ENCODE measurements around the gene RNASE13. TPM values are rescaled to one million over a fixed set of nuclear protein-coding genes. Genes with fewer than 3 reads are reported as not detected.
A peak's percentile ranks its signal among the peaks of the same experiment; 100 is the strongest.

Gene RNASE13
- total and polyA plus RNA-seq, 2 of the 4 experiments (the other 2 are of a cell fraction), result not detected

DNA sequence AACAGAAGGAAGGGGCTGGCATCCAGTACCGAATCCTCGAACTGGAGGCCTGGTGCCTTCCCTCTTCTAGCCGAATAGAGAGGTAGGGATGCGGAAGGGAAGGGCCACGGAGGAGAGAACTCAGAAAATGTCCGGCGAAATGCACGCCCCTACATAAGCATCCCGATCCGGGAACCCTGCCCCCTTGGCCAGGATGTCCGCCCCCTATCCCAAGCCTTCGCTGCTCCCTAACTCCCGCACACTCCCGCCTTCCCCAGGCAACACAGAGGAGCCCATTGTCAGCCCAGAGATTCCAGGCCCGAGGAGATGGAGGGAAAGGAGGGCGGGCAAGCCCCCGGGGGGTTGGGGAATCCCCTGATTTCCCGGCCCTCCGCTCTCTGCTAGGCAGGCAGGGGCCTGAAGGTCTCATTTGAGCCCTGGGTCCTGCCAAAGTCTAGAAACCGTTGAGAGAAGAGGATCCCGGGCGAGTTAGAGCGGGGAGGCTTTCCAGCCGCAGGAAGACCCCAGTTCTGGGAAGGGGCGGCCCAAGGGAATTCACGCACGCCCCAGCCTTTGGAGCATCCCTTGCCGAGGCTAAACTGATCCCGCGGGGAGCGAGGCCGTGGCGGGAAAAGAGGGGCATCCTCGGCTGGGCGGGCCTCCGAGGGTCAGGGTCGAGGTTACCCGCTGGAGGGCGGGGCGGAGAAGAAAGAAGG lies 34.9 kb upstream of the RNASE13 start:
- peaks cover 10 to 41% of the 10 kb centered on the region in 2 experiments for H3K79me1 ChIP-seq (ENCODE audit: low read depth in 1 of 2, low read length in 2 of 2)
- peak overlapping the region; percentile 86 for H3K4me2 ChIP-seq (ENCODE audit: low read depth, low read length)
- in situ Hi-C loops (cut with MboI; ENCODE audit: low sequenced_read_pairs), result no loop called here
- H2AFZ ChIP-seq (replicated peaks; ENCODE audit: low read length, poor library complexity), result peak overlapping the region; percentile 99
- peak overlapping the region; percentile 77 for H3K14ac ChIP-seq (replicated peaks; ENCODE audit: low read depth, low read length)
- BruUV-seq (replicated peaks), result no TSS peak
- ChIA-PET POLR2A (ENCODE audit: unreplicated experiment) (interaction anchor here (0.6 kb wide), 1 partner anchor 16 kb away, joined by 3 read pairs; no protein-coding TSS in a partner anchor), CTCF (interaction anchor here (1.4 to 2.1 kb wide), 9 partner anchors 18 to 41 kb away, joined by 4 to 23 read pairs (median 10); no protein-coding TSS in a partner anchor)
- peak overlapping the region; percentile 18; the same call in 1 of the 2 replicates for H3K18ac ChIP-seq (ENCODE audit: low read depth, low read length)
- ATAC-seq (ENCODE audit: low read depth), result peak; percentile 4
- WGBS, 2 experiments (ENCODE audit: extremely low coverage in 2 of 2, insufficient read length in 1 of 2), result 0% methylated on average over 12 of the region's 40 CpGs; no CpG with 5 or more reads in 1 of the 2 experiments
- H3K9me1 ChIP-seq (ENCODE audit: insufficient read depth, low read length), result peaks cover 10% of the 10 kb centered on the region
- peak overlapping the region; percentile 68 for H3K4me3 ChIP-seq (ENCODE audit: insufficient read depth, low read depth, low read length)
- no peaks in the 10 kb centered on the region for H3K9me3 ChIP-seq (ENCODE audit: control insufficient read depth, insufficient read depth, low read length)
- H3K27me3 ChIP-seq (ENCODE audit: control insufficient read depth, insufficient read depth, low read length), result no peaks in the 10 kb centered on the region
- intact Hi-C loops (cut with micrococcal nuclease), result loop anchor here (2.0 kb wide), 1 partner anchor 67 kb away; no protein-coding TSS in a partner anchor
- peak overlapping the region; percentile 43 to 50 for H4K8ac ChIP-seq (ENCODE audit: low read depth in 2 of 2, low read length in 2 of 2)
- dilution Hi-C loops (cut with HindIII; ENCODE audit: low sequenced_read_pairs, unreplicated experiment), result no loop called here
- peak overlapping the region; percentile 61 for H3K56ac ChIP-seq (ENCODE audit: extremely low read depth, insufficient read depth, low read length)
- peak; percentile 29 for DNase-seq
- TF ChIP-seq, protein P1, sequence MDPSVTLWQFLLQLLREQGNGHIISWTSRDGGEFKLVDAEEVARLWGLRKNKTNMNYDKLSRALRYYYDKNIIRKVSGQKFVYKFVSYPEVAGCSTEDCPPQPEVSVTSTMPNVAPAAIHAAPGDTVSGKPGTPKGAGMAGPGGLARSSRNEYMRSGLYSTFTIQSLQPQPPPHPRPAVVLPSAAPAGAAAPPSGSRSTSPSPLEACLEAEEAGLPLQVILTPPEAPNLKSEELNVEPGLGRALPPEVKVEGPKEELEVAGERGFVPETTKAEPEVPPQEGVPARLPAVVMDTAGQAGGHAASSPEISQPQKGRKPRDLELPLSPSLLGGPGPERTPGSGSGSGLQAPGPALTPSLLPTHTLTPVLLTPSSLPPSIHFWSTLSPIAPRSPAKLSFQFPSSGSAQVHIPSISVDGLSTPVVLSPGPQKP (IDR thresholded peaks at IDR 0.05; ENCODE audit: borderline replicate concordance, low read depth, low read length), result no peak
- TF ChIP-seq FOS (IDR thresholded peaks at IDR 0.05; ENCODE audit: low read depth, low read length) (no peak), RCOR1 (IDR thresholded peaks at IDR 0.05; ENCODE audit: insufficient replicate concordance, low read length) (no peak), RFX5 (IDR thresholded peaks at IDR 0.05; ENCODE audit: low read depth, low read length) (no peak), SMC3 (IDR thresholded peaks at IDR 0.05; ENCODE audit: low read depth, low read length) (no peak), MAFK (IDR thresholded peaks at IDR 0.05; ENCODE audit: low read depth, low read length) (no peak), RAD21 (IDR thresholded peaks at IDR 0.05; ENCODE audit: low read length) (no peak), BHLHE40 (IDR thresholded peaks at IDR 0.05; ENCODE audit: low read depth, low read length) (no peak), MXI1 (IDR thresholded peaks at IDR 0.05; ENCODE audit: borderline replicate concordance, low read depth, low read length) (no peak)
- TF ChIP-seq, protein P2, sequence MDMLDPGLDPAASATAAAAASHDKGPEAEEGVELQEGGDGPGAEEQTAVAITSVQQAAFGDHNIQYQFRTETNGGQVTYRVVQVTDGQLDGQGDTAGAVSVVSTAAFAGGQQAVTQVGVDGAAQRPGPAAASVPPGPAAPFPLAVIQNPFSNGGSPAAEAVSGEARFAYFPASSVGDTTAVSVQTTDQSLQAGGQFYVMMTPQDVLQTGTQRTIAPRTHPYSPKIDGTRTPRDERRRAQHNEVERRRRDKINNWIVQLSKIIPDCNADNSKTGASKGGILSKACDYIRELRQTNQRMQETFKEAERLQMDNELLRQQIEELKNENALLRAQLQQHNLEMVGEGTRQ (IDR thresholded peaks at IDR 0.05; ENCODE audit: low read depth, low read length), result no peak
- H4K5ac ChIP-seq (ENCODE audit: low read depth, low read length), result peak overlapping the region; percentile 66
- peak overlapping the region; percentile 64 for H3K23ac ChIP-seq (ENCODE audit: low read depth, low read length)
- H2BK15ac ChIP-seq (ENCODE audit: low read depth, low read length), result no peak overlapping the region
- H2BK20ac ChIP-seq (ENCODE audit: low read depth, low read length), result no peak overlapping the region; the same call in 1 of the 2 replicates
- H2BK120ac ChIP-seq (ENCODE audit: low read depth, low read length), result peak overlapping the region; percentile 26
- peak overlapping the region; percentile 72 for H4K91ac ChIP-seq (ENCODE audit: insufficient read depth, low read depth, low read length)
- H3K27ac ChIP-seq (ENCODE audit: insufficient read depth, low read length), result peak overlapping the region; percentile 91
- peaks cover 22% of the 10 kb centered on the region for H3K4me1 ChIP-seq (ENCODE audit: control insufficient read depth, insufficient read depth, low read length)
- H3K9ac ChIP-seq (ENCODE audit: low read depth, low read length), result peak overlapping the region; percentile 81
- peaks cover 15% of the 10 kb centered on the region for H3K36me3 ChIP-seq (ENCODE audit: control insufficient read depth, insufficient read depth, low read length)
- H2BK5ac ChIP-seq (ENCODE audit: low read depth, low read length, poor library complexity, severe bottlenecking), result peak overlapping the region; percentile 79
- H4K20me1 ChIP-seq (ENCODE audit: insufficient read depth, low read length), result peaks cover 10% of the 10 kb centered on the region
- H2AK9ac ChIP-seq (replicated peaks; ENCODE audit: low read depth, low read length, poor library complexity), result peak overlapping the region; percentile 90
- H2AK5ac ChIP-seq (ENCODE audit: low read depth, low read length), result peak overlapping the region; percentile 5; the same call in 1 of the 2 replicates
- H3K4ac ChIP-seq (ENCODE audit: low read depth, low read length), result peak overlapping the region; percentile 85

All from IMR-90 (cell line).